Stimulated activated CD8-positive, alpha-beta memory T cell treated with anti-CD3 and anti-CD28 coated beads, Interleukin-12 subunit alpha, Interleukin-12 subunit beta, amount 100 ng/mL, for 24 hours (primary cell): ENCODE measurements around the gene C14orf132.
"Not testable (repeated sequence)": the region's sequence is repeated elsewhere in the genome, so short reads cannot be mapped to it uniquely, and the experiment has no call there.

Experiments
- DNase-seq: peaks from one replicate; pipeline ENCODE4 v3.0.0-alpha.2; 2020; ENCODE audit errors: extremely low read depth

The C14orf132 gene

DNA sequence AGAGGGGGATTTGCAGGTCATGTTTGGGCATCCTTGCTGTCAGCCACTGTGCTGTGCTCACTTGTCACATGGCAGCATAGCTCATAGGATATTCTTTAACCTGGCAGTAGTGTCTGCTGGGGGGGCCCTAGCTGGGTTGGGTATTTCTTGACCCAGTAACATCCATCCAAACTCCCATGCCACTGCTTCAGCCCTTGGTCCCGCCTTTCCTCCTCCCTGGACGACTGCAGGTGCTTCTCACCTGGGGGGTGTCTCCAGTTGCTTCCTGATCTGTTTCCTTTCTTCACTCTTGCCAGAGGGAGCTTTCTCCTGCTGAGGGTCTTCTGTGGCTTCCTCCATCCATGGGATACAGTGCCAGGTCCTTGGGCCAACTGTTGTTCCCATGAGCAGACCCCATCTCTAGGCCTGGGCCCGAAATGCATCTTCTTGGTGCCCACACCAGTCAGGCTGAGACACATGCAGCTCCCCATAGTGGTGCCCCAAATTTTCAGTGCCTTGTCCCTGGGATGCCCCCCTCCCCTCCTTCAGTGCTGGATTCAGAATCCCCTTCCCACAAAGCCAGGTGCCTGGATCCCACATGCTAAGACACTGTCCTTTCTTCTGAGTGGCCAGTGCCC is 20.5 kb downstream of the C14orf132 start:
- DNase-seq = no peak

DNA sequence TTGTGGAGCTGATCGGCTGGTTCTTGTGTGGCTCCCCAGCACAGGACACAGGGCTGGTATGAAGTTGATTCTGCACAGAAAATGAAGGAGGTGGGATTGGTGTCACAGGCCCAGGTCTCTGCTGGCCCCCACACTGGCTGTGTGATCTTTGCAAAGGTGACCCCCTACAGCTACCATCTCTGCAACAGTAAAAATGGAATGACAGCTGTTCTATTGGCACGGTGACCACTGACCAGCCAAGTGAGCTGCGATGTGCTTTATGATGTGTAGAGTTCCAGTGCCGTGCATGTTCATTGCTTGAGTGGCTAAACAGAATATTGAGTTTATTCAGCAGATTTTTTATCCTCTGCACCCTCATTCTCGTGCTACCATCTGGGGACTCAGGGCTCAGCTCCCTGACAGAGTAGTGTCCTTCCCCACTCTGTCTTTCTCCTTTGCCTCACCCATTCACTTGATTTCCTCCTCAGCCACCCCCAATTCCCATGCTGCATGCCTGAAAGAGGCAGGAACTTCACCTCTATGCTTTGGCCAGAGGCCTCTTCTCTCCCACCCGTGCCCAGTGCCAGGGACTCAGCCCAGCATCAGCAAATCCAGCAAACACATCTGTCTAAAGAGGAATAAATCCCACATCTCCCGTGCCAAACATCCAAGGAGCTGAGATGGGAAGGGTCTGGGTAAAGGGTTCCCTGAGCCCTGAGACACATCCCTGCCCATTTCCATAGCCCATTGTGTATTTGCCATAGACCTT is 21.2 kb downstream of the C14orf132 start:
- DNase-seq = no peak

DNA sequence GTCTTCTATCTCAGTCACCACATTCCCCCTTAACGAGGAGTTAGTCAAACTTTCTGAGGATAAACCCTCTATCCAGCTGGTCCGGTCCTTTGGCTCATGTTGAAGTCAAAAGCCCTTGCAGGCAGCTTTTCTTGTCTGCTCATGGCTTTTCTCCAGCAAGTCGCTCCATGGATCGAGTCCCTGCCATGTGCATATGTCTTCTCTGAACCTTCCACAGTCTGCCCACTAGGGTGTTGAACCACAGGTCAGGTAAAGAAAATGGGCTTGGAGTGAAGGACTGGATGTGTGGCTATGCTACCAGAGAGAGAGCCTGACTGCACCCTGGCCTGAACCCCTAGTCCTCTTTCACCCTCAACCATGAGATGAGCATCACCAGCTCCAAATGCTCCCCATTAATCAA is 22.8 kb downstream of the C14orf132 start:
- DNase-seq = no peak

DNA sequence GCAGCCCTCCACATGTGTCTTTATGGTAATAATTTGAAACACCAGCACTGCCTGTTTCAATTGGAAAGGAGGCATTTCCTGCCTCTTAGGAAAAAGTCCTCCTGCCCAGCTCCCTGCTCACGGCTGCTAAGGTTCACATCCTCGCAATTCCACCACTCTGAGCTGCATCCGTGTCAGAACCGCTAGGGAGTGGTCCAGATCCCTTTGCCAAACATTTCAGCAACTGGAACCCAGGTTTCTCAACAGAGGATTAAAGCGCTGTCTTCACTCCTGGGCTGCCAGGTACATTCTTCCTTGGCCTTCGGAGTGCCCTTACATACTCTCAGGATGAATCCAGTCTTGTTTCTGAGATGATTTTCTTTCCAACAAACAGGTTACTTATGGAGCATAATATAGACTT is 23.3 kb downstream of the C14orf132 start:
- no peak for DNase-seq

DNA sequence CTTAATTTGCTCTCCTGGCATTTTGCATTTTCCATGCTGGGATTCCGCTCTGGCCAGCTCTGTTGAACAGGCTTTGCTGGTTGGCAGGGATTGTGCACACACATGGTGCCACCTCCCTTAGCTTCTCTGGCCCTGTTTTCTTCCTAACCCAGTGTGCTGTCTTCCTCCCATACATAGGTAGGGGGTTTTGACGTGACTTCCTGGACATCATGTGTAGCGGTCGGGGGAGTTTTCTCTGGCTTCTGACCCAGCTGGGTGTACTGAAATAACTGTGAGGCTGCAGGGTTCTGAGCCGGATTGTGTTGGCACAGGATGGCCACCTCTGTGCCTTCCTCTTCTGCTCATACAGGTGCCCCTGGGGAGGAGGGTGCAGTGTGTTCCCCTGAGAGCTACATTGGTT is 25.7 kb downstream of the C14orf132 start:
- DNase-seq = no peak

DNA sequence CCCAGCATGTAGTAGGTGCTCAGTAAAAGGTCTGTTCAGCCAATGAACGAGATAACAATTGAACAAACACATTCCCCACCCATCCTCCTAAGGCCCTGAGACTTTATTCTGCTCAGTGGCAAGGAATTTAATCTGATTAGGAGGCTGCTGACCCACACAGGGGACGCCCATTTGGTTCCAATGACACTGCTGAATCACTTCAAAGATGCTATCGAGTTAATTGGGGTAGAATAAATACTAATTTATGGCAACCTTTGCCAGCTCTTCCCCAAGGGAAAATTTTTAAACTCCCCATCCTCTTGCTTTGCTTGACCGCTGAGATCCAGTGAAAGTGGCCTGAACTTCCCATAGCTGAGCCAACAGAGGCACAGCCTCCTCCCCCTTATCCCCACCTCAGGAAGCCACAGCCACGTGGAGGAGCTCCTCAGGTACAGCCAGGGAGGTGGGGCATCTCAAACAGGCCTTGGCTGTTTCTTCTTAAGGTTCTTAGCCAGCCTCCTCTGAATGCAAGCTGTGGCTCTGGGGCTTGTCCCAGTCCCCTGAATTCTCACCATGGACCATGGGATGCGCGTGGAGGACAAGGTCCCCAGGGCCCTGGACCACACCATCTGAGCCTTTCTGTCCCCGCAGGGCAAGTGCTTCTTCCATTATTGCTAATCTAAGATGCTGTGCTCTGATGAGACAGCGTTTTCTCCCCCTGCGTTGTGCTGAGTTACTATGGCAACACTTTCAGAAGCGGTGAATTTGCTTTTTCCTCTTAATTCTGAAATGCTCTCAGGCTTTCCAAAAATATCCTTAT is 26.7 kb downstream of the C14orf132 start:
- DNase-seq = no peak

DNA sequence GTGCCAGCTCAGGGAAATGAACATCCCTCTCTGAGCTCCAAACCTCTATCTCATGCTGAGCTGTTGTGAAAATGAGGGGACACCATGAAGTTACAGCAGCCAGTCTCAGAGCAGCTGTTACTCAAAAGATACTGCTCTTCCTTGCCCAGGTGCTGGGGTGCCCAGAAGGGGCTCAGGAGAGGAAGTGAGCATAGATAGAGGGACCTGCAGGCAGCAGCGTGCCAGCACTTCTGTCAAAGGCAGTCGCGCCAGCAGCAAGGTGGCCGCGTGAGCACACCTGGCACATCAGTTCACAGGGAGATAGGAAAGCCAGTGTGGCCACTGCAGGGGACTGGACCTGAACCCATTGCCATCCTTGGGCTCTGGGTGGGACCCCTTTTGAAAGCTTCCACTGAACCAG is 27.8 kb downstream of the C14orf132 start:
- no peak for DNase-seq

DNA sequence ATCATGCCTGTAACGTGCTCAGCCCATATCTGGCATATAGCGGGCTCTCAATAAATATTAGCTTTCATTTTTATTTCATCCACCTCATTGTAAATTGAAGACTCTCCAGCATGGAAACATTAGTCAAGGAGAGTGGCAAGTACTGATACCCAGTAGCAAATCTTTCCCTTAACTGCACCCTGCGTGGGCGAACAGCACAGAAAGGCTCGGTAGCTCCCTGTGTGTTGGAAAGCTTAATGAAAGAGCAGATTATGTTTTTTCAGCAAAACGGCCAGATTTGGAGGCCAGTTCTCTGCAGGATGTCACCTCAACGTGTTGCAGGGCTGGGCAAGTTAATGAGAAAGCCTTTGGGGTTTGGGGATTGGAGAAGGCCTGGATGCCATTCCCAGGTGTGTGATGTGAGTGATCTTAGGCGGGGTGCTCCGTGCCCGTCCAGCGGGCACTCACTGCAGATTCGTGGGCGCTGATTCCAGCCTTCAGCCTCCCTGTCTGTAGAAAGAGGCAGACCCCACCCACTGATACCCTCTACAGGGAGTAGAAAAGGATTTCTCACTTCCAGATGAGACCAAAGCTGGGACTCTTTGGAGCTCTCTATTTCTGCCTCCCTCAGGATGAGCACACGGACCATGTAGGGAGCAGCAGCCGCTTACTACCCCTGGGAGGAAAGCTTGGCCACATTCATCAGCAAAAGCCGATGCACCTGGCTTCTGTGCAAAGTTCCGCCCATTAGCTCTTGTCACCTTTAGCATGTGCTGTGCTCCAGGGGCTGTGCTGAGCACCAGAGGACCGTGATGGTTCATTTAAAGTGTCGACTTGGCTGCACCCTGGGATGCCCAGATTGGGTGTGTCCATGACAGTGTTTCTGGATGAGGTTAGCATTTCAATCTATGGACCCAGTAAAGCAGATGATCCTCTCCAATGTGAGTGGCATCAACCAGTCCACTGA is 29.1 kb downstream of the C14orf132 start:
- DNase-seq = no peak

DNA sequence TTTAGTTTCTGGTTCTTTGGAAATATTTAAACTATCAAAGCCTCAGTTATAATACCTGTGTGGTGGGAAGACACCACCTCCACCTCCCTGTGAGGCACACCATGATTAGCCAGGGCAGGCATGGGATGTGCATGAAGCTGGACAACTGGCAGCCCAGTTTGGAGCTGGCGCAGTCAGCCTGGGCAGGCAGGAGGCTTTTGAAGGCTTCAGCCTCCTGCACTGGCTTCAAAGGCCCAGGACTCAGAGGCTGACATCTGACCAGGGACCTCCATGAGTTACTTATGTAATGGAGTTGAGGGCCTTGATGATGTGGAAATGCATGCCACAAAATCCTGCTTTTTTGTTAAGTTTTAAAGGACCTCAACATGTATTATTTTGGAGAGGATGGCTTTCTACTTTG is 30.3 kb downstream of the C14orf132 start:
- DNase-seq = no peak

DNA sequence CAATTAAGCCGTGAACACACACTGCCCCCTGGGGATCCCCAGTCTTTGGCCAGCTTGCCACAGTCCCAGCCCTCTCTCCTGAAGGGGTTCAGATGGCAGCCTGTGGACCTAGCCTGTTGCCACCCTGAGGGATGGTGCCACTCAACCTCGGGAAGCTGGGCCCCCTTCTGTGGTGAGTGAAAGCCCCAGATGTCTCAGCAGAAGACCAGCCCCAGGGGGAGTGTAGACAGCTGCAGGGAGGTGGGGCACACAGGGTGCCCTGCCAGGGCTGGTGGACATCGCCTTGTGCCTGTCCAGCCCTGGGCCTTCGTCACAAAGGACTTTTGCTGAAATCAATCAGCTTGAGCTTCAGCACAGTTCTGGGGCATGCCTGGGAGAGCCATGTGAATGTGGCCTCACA is 32.4 kb downstream of the C14orf132 start:
- DNase-seq = no peak

DNA sequence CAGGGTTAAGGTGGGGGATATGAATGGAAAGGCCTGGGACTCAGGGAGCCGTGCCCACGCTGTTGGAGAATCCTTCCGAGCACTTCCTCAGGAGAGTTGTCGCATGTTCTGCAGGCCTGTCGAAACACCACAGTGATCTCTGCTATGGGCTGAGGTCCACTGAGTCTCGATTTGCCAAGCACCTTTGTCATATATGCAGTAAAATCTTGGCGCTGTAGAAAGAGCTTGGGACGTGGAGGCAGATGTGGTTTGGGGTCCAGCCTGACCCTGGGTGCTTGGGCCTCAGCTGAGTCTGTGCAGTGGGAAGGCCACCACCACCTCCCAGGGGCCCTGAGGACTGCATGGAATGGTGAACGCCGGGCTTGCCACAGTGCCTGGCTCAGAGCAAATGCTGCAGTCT is 32.9 kb downstream of the C14orf132 start:
- DNase-seq = no peak

DNA sequence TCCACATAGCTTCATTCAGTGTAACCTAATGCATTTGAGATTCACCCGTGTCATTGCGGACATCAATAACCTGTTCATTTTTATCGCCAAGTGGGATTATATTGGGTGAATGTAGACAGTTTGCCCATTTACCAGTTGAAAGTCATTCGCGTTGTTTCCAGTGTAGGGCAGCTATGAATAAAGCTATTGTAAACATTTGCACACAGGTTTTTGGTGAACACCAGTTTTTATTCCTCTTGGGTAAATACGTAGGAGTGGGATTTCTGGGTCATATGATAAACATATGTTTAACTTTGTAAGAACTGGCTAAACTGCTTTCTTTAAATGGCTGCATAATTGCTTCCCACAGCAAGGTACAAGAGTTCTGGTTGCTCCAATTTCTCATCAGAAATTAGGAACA is 33.6 kb downstream of the C14orf132 start:
- DNase-seq = no peak

DNA sequence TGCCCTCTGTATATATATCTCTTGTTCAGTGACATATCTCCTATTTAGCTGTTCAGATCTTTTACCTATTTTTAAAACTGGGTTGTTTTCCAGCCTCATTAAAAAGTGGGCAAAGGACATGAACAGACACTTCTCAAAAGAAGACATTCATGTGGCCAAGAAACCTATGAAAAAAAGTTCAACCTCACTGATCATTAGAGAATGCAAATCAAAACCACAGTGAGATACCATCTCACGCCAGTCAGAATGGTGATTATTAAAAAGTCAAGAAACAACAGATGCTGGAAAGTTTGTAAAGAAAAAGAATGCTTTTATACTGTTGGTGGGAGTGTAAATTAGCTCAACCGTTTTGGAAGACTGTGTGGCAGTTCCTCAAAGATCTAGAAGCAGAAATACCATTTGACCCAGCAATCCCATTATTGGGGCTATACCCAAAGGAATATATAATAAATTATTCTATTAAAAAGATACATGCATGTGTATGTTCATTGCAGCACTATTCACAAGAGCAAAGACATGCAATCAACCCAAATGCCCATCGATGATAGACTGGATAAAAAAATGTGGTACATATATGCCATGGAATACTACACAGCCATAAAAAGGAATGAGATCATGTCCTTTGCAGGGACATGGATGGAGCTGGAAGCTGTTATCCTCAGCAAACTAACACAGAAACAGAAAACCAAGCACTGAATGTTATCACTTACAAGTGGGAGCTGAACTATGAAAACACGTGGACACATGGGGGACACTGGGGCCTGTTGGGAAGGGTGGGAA is 34.3 kb downstream of the C14orf132 start:
- not testable (repeated sequence) for DNase-seq

DNA sequence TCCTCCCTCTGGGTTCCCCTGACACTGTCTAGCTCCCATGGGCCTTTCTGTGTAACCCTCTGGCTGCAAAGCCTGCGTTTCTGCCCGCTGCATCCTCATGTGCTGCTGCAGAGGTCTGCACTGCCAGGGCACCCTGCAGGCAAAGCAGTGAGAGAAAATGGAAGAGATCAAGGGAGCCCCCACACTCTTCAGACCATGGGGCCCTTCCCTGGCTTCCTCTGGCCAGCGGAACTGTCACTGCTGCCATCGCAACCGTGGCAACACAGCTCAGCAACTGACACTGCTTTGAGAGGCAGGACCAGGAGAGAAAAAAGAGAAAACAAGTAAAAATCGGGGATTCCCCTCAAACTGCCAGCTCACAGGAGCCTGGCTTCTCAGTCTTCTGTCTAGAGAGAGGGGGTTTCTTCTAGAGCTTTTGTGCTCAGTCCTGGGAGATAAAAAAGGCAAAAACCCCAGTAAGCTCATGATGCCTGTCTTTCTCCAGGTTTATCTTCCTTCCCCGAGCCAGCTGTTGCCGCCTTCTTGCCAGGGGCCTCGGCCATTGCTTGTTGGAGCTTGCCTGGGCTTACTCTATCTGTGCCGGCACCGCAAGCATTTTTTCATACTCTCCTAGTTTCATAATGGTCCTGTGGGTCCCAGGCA is 38.9 kb downstream of the C14orf132 start:
- DNase-seq = no peak

DNA sequence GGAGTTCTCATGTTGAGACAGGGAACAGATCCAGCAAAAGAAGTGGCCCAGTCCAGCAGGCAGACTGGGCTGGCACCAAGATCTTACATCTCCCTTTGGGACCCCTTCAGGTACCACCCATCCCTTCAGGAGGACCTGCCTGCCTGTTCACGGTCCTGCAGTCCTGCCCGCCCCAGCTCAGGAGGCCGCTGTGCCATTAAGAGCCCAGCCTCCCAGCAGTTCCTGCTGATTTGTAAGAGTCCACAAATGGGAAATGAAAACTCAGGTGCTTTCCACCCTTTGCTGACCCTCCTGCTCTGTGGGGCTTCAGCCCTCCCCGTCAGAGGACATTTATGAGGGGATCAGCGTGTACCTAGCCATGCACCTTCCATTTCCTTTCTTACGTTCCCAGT is 39.5 kb downstream of the C14orf132 start:
- DNase-seq = no peak

DNA sequence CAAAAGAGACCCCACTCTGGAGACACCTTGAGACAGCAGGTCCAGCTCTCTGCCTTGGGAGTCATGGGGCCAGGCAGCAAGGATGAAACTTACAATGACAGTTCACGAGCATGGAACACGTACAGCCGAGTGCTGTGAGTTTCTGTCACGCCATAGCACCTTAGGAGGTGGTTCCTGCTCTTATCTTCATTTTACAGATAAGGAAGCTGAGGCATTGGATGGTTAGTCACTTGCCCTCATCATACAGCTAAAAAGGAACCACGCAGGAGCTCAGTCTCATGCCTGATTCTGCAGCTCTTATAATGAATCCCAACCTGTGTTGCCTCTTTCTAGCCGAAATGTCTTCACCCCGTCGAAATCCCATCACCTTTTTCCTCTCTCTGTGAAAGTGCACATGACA is 39.9 kb downstream of the C14orf132 start:
- DNase-seq = no peak

DNA sequence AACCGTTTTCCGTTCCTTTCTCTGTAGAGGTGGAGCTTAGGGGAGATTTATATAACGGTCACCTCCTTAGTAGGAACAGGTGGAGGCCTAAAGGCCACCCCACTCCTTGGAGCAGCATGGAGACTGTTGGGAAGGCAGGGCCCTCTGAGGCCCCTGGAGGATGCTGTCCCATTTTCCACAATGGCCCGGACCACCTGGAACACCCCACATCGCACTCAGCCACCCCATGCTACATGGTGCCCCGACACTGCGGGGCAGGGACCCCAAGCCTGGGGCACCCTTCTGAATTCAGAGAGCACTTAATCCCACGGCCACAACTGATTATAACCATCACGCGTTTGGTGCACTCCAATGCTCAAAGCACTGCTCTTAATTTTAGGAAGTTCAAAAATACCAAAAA is 41.4 kb downstream of the C14orf132 start:
- DNase-seq = no peak

DNA sequence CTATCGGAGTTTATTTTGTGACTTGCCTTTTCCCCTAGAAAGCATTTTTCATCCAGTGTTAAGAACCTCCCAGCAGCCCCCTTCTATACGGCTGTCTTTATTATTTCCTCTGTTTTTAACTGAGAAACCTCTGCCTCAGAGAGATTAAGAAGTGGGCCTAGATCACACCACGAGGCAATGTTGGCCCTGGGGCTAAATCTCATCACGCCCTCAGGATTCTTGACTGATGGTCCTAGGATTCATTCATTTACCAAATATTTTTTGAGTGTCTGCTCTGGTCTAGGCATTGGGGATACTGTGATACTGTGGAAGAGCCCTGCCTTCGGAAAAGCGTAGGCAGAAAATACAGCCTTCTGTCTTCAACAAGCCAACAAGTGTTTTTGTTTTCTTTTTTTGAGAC is 42.1 kb downstream of the C14orf132 start:
- no peak for DNase-seq

DNA sequence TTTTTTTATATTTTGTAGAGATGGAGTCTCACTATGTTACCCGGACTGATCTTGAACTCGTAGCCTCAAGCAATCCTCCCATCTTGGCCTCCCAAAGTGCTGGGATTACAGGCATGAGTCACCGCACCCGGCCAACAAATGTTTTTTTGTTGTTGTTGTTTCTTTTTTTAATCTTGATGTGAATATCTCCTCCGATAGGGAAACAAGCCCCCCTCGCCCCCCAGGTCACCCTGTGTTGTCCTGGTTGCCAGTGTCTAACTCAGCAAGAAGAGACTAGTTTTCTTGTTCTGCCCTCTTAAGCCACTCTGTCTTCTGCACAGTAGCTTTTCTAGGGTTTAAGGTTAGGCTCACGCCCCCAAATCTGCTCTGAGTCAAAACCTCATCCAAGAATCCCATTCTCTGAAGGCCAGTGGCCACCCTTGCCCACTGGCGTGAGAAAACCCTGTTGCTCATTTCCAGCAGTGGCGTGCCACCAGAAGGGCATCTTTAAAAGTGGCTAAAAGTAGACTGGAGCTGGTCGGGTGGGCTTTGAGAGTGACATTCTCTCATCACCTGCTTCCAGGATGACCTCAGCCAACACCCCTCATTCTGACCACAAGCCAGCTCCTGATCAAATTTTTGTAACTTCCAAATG is 42.7 kb downstream of the C14orf132 start:
- DNase-seq = no peak
